GM12874 (cell line): ENCODE results near the gene MAGI2.

Source experiments
- CTCF ChIP-seq: IDR thresholded peaks from 2 replicates; pipeline ENCODE4 v1.5.1; 2011; ENCODE audit warnings: low read depth, mild to moderate bottlenecking, control low read depth, low read length, moderate library complexity; ENCODE audit not compliant: insufficient read depth

The MAGI2 gene

GRCh38 chr7:78770422-78771410, 682.8 kb downstream of the MAGI2 start:
- no peak for TF ChIP-seq CTCF

- TF ChIP-seq CTCF = no peak
Observed at GRCh38 chr7:78769481-78770101, 683.9 kb downstream of the MAGI2 start.

DNA sequence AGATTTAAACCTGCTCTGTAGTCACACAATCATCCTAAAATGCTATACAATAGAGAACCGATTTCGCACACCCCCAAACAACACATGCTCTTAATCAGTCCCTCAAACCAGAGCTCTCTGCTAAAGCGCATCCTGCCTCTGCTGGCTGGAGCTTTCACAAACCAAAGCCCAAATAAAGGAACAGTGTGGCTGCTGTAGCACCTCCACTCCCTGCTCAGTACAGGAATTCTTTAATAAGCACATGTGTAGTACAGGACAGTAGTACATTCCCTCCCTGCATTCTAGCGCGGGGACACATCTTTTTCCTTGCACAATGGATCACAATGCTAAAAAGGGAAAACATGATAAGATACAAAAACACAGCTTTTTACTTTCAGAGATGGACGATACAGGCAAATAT, 684.6 kb downstream of the MAGI2 start:
- TF ChIP-seq CTCF = no peak

DNA sequence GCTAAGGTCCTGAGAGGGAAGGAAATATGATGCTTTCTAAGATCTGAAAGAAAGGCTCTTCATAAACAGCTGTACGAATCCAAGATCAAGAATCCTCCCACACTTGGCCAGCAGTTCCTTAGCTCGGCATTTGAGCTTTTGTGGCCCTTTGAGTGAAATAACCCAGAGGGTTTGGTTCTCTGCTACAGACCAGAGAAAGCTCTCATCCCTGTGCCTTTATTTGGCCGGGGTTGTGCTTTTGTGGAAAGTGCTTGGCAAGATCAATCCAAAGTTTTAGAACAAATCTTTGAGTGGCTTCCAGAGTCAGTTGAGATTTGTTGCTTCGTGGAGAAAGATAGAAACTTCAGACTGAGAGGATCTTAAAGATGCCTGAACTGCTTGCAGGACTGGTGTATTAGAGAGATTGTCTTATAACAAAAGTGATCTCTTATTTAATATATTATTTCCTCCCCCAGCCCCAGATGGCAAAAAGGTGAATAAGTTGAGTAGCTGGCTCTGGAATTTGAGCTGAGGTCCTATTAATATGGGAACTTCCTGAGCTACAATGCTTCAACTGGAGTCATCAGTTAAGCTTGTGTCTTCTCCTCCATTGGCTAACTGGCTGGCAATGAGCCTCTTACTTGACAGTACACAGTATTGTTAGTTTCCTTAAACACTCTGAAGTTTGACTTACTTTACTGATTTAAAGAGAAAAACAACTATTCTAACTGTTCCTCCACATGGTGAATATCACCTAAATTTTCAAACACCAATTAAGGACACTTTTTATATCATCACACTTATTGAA, 687.3 kb downstream of the MAGI2 start:
- TF ChIP-seq CTCF = no peak

GRCh38 chr7:78764571-78764970, 688.9 kb downstream of the MAGI2 start:
- TF ChIP-seq CTCF = no peak

GRCh38 chr7:78762625-78763024, 690.8 kb downstream of the MAGI2 start:
- TF ChIP-seq CTCF = no peak

DNA sequence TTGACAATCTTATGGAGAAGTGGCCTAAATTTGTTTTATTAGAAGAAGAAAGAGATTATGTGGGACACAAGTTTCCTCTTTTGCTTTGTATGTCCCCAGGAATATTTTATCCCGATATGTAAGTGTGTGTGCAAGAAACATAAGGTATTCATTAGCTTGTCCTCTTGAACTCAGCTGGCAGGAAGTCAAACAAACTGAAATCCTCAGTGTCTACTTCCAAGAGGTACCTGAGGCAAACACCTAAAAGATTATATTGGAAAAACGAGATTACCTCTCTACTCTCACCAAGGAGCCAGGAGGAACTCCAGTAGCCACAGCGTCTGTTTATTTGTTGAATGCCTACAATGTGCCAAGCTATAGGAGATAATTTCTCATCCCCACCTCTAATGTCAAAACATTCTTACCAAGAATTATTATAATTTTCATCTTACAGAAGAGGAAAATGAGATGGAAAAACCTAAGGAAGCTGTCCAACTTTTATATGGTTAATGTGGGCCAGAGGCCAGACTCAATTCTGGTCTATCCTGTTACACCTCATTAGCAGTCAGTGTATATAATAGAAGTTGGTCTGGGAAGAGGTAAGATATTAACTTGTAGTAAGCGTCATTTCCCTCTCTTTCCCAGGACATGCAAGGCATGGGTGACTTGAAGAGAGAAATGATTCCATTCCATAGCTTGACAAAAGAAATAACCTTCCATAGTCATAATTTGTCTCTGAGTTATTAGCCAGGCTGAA, 692.7 kb downstream of the MAGI2 start:
- TF ChIP-seq CTCF = no peak
